Sigmoid colon (tissue), 7 donors: ENCODE data around the gene KREMEN2. TPM values are rescaled to one million over a fixed set of nuclear protein-coding genes. Genes with fewer than 3 reads are reported as not detected.

Experiments used
- DNase-seq: peaks from one replicate; pipeline ENCODE4 v3.0.0-alpha.2; 2019
- H3K27ac ChIP-seq, 4 donors: fragments of 200-600 bp; sonication (generic); one replicate each; pipeline ENCODE4 v1.5.1; 2016 to 2019; ENCODE audit warnings: mild to moderate bottlenecking in 1 of 4
- H3K27me3 ChIP-seq, 3 donors: fragments of 200-600 bp; sonication (generic); one replicate each; pipeline ENCODE4 v1.5.1; 2019; ENCODE audit warnings: mild to moderate bottlenecking in 1 of 3
- H3K36me3 ChIP-seq, 4 donors: fragments of 200-600 bp; sonication (generic); one replicate each; pipeline ENCODE4 v1.5.1; 2016 to 2019
- H3K4me1 ChIP-seq, 4 donors: fragments of 200-600 bp; sonication (generic); one replicate each; pipeline ENCODE4 v1.5.1; 2017 to 2019
- H3K4me3 ChIP-seq, 4 donors: fragments of 200-600 bp; sonication (generic); one replicate each; pipeline ENCODE4 v1.5.1; 2017 to 2019; ENCODE audit warnings: mild to moderate bottlenecking in 2 of 4, moderate library complexity in 1 of 4
- H3K9me3 ChIP-seq, 4 donors: fragments of 200-600 bp in 3 of 4; sonication (generic) in 3 of 4; one replicate each; pipeline versions ENCODE4 v1.5.1 to v1.6.1; 2013 to 2019
- EP300 ChIP-seq, 4 donors: sonication (generic); formaldehyde crosslinking; IDR thresholded peaks; one replicate each; pipeline ENCODE4 v1.6.1; 2017; ENCODE audit warnings: antibody characterized with exemption in 4 of 4
- POLR2A ChIP-seq, 2 donors: fragments of 450-650 bp; IDR thresholded peaks; one replicate each; pipeline ENCODE4 v1.6.1; 2016; ENCODE audit warnings: antibody characterized with exemption in 2 of 2, mild to moderate bottlenecking in 2 of 2, moderate library complexity in 2 of 2
- POLR2AphosphoS5 ChIP-seq, 4 donors: sonication (generic); formaldehyde crosslinking; IDR thresholded peaks; one replicate each; pipeline ENCODE4 v1.6.1; 2017; ENCODE audit warnings: antibody characterized with exemption in 4 of 4
- WGBS, 2 donors: extraction: QIAGEN DNeasy Blood & Tissue Kit; methylation state at CpG; one replicate each; pipeline ENCODE4 v1.1.7; 2013; 5-methylcytosine and 5-hydroxymethylcytosine counted together
- intact Hi-C: fragments of 100-400 bp; cut with DNase I; formaldehyde crosslinking; loops from one replicate; pipeline ENCODE4 v1.15.1; 2023
- polyA plus RNA-seq, 3 donors: library from polyadenylated mRNA; stranded (reverse); fragments of 200-250 nt; gene quantifications; one replicate each; pipeline ENCODE4 v1.2.3, GENCODE V29; 2013
- total RNA-seq, 4 donors: library from RNA; depleted of rRNA; stranded (reverse); fragments of >200 nt; gene quantifications; one replicate each; pipeline ENCODE4 v1.1.0, GENCODE V29; 2016
- TF ChIP-seq, protein P1 (sequence below), 4 experiments: fragments of 450-650 bp in 3 of 4; fragments of 200-600 bp in 1 of 4; IDR thresholded peaks; one replicate each; pipeline ENCODE4 v1.5.1; 2016 to 2019; ENCODE audit warnings: antibody characterized with exemption in 4 of 4, mild to moderate bottlenecking in 3 of 4, moderate library complexity in 2 of 4
- donor health status: healthy with polysubstance abuse.
- donor health status: Bipolar disorder and iron deficiency.
- donor health status: healthy.

The KREMEN2 gene
- total and polyA plus RNA-seq, 7 donors = 1.0 to 1.8 (median 1.6) TPM; not detected in 4

DNA sequence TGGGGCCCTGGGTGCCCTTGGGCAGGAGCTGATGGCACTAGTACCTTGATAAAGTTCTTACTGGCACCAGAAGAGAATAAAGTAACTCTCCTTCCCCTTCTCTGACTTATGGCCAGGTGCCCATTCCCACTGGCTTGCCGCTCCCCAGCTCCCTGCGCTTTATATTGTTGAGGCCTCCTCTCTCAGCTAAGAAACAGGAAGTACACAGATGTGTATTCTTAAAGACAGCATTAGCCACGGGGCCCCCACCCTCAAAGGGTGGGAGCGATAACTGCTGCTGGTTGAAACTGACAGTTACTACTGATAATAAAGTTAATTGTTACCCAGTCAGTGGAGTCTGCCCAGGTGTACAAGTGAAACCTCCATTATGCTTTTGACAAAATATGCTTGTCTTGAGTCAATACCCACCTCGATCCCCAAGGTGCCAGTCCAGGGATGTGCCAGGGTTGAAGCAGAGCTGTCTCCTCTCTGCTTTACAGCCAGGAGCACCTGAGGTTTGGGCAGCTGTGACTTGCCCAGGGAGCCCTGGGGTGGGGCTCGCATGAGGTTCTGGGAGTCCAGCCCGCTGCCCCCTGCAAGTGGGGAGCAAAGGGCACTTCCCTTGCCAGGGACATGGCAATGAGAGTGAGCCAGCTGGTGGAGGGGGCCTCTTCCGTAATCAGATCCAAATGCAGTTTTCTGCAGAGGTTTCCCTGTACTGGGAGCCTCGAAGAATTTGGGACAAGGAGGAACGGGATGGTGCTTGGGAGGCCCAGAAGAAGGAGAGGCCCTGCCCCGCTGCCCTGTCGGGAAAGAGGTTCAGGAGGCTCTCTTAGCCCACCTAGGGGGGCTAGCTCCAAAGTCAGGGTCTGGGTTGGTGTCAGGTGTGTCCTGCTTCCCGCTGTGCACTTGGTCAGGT, 43.2 kb downstream of the KREMEN2 start:
- Histone ChIP-seq H3K9me3 (no peaks in the 10 kb centered on the region), H3K36me3 (no peaks in the 10 kb centered on the region), H3K4me1 (peaks cover 0 to 7% (median 5%) of the 10 kb centered on the region in 4 donors), H3K27me3 (peaks cover 22 to 79% (median 65%) of the 10 kb centered on the region in 3 donors), H3K27ac (no peak overlapping the region), H3K4me3 (no peak overlapping the region)
- intact Hi-C loops = no loop called here
- no peak for TF ChIP-seq POLR2AphosphoS5 (IDR thresholded peaks at IDR 0.05)
- no peak for TF ChIP-seq POLR2A (IDR thresholded peaks at IDR 0.05)
- 9 to 29% methylated on average over 13 of the region's 13 CpGs for WGBS, 2 donors
- no peak for DNase-seq

DNA sequence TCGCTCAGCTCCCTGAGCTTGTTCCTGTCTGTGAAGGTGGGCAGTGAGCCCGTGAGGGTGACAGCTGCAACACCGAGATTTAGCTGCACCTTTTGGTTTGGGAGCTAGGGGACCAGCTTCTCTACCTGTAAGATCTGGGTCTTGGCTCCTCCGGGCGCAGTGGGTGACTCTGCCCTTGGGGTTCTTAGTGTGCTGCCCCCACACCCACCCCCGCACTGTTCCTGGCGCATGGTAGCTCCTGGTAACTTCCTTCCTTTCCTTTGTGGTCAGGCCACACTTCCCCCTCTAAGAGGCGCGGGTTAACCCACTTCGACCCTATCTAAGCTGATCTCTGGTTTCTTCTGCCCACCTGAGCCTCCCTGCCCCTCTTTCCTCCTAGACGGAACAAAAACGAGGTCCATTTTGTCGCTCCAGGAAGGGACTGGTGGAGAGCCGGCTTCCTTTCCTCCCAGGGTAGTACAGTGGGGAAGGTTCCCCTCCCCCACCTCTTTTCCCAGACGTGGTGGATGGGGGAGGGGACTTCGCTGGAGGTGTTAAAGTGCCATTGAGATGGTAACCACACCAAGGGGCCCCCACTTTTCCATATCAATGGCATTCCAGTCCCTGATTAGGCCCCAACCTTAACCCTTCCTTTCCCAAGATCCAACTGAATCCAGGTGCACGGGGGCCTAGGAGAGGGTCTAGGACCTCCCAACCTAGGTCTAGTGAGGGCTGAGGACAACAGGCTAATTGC, 44.0 kb downstream of the KREMEN2 start:
- WGBS, 2 donors = 9 to 15% methylated on average over 17 of the region's 17 CpGs
- TF ChIP-seq POLR2A (IDR thresholded peaks at IDR 0.05) (no peak), EP300 (IDR thresholded peaks at IDR 0.05) (no peak), POLR2AphosphoS5 (IDR thresholded peaks at IDR 0.05) (no peak)
- TF ChIP-seq, protein P1, sequence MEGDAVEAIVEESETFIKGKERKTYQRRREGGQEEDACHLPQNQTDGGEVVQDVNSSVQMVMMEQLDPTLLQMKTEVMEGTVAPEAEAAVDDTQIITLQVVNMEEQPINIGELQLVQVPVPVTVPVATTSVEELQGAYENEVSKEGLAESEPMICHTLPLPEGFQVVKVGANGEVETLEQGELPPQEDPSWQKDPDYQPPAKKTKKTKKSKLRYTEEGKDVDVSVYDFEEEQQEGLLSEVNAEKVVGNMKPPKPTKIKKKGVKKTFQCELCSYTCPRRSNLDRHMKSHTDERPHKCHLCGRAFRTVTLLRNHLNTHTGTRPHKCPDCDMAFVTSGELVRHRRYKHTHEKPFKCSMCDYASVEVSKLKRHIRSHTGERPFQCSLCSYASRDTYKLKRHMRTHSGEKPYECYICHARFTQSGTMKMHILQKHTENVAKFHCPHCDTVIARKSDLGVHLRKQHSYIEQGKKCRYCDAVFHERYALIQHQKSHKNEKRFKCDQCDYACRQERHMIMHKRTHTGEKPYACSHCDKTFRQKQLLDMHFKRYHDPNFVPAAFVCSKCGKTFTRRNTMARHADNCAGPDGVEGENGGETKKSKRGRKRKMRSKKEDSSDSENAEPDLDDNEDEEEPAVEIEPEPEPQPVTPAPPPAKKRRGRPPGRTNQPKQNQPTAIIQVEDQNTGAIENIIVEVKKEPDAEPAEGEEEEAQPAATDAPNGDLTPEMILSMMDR (IDR thresholded peaks at IDR 0.05) = no peak
- Histone ChIP-seq H3K4me3 (no peak overlapping the region), H3K4me1 (peaks cover 0 to 7% (median 5%) of the 10 kb centered on the region in 4 donors), H3K27ac (no peak overlapping the region), H3K27me3 (peaks cover 22 to 88% (median 73%) of the 10 kb centered on the region in 3 donors), H3K9me3 (no peaks in the 10 kb centered on the region), H3K36me3 (no peaks in the 10 kb centered on the region)
- no peak for DNase-seq
- intact Hi-C loops = no loop called here

DNA sequence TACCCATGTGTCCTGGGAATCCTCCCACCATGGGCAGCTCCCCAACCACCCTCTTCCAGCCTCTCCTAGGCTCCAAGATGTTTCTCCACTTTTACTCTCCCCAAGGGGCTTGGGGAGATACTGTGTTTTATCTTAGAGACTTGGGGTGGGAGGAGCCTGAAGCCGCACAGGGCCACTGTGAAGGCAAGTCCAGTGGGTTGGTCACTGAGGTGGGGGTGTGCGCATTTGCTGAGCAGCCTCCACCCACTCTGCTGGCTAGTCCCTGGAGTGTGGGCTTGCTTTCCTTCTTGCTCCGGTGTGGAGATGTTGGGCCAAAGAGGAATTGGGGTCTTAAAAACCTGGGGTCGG, 44.6 kb downstream of the KREMEN2 start:
- peaks cover 0 to 5% (median 4%) of the 10 kb centered on the region in 4 donors for H3K4me1 ChIP-seq

DNA sequence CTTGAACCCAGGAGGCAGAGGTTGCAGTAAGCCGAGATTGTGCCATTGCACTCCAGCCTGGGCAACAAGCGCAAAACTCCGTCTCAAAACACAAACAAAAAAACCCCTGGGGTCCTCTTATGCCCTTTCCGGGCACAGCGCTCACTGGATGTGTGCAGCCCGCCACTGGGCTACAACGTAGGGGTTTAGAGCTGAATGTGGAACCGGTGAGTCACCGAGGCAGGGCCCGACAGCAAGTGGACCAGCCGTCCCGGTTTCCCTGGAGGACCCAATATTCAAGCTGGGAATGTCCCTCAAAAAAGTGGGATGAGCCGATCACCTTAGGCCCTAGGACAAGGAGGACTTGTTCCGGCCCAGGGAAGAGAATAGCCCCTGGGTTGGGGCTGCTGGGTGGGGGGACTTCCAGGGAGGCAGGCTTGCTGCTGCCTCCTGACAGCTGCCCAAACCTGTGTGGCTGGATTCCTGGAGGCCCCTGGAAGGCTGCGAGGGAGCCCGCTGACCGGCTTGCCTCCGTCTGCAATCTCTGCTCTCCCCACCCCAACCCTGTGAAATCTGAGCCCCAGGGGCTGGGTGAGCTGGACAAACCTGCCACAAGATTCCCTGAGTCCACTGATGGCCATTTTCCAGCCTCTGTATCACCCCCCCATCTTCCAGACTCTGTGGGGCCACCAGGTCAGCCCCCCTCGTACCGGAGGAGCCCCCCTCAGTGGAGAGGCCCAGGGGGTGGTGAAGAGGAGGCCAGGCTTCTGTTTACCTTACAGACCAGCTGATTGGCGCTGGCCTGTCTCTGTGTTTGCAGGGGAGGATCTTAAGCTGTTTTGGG, 45.7 kb downstream of the KREMEN2 start:
- intact Hi-C loops = no loop called here
- WGBS, 2 donors = 48 to 64% methylated on average over 21 of the region's 21 CpGs
- Histone ChIP-seq H3K27ac (no peak overlapping the region), H3K9me3 (no peaks in the 10 kb centered on the region), H3K4me3 (no peak overlapping the region), H3K36me3 (no peaks in the 10 kb centered on the region), H3K27me3 (peaks cover 24 to 95% (median 84%) of the 10 kb centered on the region in 3 donors), H3K4me1 (peaks cover 0 to 3% (median 3%) of the 10 kb centered on the region in 4 donors)
- TF ChIP-seq, protein P1 (IDR thresholded peaks at IDR 0.05) = no peak
- no peak for TF ChIP-seq EP300 (IDR thresholded peaks at IDR 0.05)
- no peak for TF ChIP-seq POLR2A (IDR thresholded peaks at IDR 0.05)
- no peak for TF ChIP-seq POLR2AphosphoS5 (IDR thresholded peaks at IDR 0.05)
- no peak for DNase-seq

More for the DNA sequence above, 44.6 kb downstream of the KREMEN2 start:
- WGBS, 2 donors = 78 to 84% methylated on average over 4 of the region's 4 CpGs
- intact Hi-C loops = no loop called here
- H3K27ac ChIP-seq = no peak overlapping the region
- peaks cover 22 to 90% (median 79%) of the 10 kb centered on the region in 3 donors for H3K27me3 ChIP-seq
- no peaks in the 10 kb centered on the region for H3K36me3 ChIP-seq
- H3K4me3 ChIP-seq = no peak overlapping the region
- TF ChIP-seq EP300 (IDR thresholded peaks at IDR 0.05) (no peak), POLR2A (IDR thresholded peaks at IDR 0.05) (no peak)
- TF ChIP-seq, protein P1 (IDR thresholded peaks at IDR 0.05) = no peak
- no peak for DNase-seq
- H3K9me3 ChIP-seq = no peaks in the 10 kb centered on the region
